ENCODE measurements around the gene GGACT.

GGACT gene

DNA sequence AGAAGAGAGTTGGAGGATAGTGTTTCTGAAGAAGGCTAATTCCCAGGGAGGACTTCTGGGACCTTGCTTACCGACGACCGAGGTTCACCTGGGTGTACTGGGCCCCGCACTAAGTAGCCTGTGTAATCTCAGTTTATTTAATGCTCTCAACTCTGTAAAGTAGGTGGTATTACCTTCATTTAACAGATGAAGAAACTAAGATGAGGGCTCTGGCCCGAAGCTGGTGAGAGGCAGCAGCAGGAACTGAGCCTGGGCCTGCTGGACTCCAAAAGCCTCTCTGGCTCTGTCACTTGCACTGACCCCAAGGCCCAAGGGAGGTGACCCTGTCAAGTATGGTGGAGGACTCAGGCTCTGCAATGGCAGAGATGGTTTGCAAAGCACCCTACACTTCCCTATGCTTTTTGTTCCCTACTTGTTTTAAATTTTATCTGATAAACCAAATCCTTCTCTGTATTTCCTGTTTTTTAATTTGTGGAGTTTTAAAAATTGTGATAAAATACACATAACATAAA lies 50.6 kb downstream of the GGACT start:
- TF ChIP-seq, protein P1, sequence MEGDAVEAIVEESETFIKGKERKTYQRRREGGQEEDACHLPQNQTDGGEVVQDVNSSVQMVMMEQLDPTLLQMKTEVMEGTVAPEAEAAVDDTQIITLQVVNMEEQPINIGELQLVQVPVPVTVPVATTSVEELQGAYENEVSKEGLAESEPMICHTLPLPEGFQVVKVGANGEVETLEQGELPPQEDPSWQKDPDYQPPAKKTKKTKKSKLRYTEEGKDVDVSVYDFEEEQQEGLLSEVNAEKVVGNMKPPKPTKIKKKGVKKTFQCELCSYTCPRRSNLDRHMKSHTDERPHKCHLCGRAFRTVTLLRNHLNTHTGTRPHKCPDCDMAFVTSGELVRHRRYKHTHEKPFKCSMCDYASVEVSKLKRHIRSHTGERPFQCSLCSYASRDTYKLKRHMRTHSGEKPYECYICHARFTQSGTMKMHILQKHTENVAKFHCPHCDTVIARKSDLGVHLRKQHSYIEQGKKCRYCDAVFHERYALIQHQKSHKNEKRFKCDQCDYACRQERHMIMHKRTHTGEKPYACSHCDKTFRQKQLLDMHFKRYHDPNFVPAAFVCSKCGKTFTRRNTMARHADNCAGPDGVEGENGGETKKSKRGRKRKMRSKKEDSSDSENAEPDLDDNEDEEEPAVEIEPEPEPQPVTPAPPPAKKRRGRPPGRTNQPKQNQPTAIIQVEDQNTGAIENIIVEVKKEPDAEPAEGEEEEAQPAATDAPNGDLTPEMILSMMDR (IDR thresholded peaks at IDR 0.05) = no peak

DNA sequence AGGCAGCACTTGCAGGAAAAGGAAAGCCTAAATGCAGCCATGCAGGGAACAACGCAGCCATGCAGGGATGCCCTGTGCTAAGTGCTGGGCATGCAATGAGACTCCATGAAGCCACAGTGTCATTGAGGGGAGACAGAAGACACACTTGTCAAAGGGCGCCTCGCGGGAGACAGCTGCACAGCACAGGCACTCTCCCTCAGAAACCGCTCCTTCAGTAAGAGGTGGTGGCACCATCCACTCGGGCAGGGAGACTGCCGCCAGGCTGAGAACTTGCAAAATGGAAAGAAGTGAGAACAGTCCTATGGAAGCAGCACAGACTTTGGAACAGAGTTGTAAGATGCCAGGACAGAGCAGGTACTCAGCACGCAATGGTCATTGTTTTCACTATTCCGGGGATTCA lies 51.1 kb downstream of the GGACT start:
- TF ChIP-seq, protein P1 (IDR thresholded peaks at IDR 0.05) = no peak

DNA sequence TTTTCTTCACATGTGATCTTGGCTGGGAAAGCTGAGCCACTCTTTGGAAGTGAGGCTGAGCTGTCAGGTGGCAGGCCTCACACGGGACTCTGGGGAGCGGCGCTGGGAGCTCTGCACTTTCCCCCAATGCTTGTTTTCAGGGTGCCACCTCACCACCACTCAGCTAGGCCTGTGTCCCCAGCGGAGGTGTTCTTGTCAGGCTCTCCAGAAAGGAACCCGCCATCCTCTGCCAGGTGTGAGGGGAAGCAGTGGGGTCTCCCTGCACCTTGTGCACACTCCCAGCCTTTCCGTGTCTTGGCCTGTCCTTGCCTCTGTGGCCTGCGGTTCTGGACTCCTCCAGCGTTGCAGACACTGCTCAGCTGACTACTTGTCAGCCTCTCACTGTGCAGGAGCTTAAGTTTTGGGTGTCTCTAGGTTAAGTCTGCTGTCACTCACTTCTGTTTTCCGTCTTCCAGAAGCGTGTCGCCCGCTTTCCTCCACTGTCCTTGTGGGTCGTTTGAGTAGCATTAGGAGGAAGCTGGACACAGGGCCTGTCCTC lies 51.9 kb downstream of the GGACT start:
- TF ChIP-seq, protein P1 (IDR thresholded peaks at IDR 0.05) = no peak

DNA sequence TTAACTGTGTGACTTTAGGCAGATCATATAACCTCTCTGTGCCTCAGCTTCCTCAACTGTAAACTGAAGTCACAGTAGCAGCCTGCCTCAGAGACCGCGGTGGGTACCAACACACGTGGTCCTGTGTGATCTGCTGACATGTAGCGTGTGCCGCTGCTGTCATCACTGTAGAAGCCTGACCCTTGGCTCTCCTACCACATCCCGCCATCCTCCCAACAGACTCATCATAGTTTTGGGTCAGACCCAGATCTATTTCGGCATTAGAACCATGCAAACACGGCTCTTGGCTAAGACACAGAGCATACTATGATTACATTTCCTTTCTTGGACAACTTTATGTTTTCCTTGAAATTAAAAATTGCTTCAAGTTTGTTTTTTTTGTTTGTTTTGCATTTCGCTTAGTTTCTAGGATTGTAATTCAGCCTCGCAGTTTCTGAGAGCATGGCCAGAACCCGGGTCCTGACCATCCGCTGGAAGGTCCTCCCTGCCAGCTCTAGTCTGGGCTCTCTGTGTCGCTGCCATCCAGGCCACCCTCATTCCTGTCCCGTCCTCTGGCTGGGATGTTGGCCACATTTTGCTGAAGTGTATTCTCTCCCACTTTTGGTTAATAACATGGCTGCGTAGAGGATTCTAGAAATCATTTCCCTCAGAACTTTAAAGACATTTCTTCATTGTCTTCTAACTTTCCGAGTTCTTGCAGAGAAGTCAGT lies 53.0 kb downstream of the GGACT start:
- TF ChIP-seq, protein P1 (IDR thresholded peaks at IDR 0.05) = no peak

DNA sequence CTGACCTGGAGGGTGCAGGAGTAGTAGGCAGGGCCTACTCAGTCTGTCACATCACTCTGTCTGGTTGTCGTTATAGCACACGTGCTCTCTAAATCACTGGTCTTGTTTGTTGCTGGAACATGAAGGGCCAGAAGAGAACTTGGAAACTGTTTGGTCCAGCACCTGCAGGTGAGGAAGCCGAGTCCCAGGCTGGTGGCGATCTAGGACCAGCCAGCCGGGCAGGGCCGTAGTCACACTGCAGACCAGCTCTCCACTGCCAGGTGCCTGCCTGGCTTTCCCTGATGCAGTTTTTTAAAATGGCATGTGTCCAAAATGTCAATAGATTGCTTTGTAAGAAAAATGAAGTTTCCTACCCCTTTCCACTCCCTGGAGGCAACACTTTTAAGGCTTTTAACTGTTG lies 53.7 kb downstream of the GGACT start:
- TF ChIP-seq, protein P1 (IDR thresholded peaks at IDR 0.05) = no peak

DNA sequence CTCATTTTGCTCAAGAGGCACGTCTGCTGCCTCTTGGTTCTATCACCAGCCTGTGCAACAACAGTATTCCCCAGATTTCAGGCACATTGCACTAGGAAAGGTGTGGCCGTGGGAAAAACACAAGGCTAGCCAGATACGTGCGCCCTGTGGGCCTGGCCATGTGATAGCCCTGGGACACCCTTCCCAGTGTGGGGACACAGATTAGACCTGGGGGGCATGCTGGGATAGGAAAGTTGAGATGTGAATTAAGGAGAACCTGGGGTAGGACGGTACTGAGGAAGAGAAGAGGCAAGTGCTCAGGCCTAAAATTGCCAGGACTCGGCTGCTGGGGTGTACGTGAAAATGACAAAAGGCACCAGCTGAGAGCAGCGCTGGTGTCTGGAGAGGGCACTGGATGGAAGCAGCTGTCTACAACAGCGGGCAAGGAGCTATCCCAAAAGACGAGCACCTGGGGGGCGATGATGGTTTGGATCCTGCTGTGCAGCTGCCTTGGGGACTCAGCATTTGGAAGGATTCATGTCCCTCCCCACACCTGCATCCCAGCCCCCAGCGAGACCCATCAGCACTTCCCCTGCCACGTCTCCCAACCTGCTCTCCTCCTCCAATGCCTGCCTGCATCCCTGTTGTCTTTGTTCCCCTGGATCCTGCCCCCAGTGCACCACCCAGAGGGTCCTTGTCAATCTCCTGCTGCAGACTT lies 54.3 kb downstream of the GGACT start:
- TF ChIP-seq, protein P1 (IDR thresholded peaks at IDR 0.05) = no peak

DNA sequence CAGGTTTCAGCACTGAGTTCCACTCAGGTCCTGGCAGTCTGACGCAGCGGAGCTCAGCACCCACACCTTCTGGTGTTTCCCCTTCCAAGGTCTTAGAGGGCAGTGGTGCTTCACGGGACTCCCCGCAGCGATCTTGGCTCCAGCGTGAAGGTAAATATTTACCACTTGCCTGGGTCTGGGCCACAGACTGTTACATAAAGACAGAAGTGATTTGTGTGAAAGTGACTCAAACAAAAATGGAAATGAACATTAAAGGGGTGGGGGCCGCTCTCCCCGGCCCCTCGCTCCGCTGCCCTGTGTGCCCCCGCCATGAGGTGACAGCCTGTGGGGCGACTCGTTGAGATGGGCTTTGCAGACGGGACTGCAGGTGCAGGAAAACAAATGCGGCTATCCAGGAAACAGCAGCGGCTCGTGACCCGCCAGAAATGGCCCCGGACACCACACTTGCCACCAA lies 55.0 kb downstream of the GGACT start:
- TF ChIP-seq, protein P1 (IDR thresholded peaks at IDR 0.05) = no peak
